GM21381 (cell line): ENCODE measurements around the gene MKRN1.
"Not testable (repeated sequence)": the region's sequence is repeated elsewhere in the genome, so short reads cannot be mapped to it uniquely, and the experiment has no call there.

ENCODE experiments used
- ATAC-seq: cut with Tn5 transposase; IDR thresholded peaks from one replicate; pipeline ENCODE4 v1.9.1; 2021; ENCODE audit warnings: mild to moderate bottlenecking, moderate library complexity; ENCODE audit not compliant: unreplicated experiment

MKRN1 gene

DNA sequence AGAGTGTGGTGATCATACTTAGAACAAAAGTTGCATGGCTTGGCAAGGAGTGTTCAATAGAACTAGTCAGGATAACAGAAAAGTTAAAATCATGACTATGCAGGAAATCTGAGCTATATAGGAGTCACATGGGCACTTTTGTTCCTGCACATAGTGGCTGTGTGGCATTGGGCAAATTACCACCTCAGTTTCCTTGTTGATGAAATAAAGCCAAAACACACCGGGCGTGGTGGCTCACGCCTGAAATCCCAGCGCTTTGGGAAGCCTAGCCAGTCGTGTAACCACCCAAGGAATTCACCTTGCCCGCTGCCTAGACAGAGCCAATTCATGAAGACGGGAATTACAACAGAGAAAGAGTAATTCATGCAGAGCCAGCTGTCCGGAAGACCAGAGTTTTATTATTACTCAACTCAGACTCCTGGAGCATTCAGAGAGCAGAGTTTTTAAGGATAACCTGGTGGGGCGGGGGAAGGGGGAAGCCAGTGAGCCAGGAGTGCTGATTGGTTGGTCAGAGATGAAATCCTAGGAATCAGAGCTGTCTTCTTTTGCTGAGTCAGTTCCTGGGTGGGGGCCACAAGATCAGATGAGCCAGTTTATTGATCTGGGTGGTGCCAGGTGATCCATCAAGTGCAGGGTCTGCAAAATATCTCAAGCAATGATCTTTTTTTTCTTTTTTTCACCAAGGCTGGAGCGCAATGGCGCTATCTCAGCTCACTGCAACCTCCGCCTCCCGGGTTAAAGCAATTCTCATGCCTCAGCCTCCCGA lies 6.4 kb upstream of the MKRN1 start:
- ATAC-seq = no peak

DNA sequence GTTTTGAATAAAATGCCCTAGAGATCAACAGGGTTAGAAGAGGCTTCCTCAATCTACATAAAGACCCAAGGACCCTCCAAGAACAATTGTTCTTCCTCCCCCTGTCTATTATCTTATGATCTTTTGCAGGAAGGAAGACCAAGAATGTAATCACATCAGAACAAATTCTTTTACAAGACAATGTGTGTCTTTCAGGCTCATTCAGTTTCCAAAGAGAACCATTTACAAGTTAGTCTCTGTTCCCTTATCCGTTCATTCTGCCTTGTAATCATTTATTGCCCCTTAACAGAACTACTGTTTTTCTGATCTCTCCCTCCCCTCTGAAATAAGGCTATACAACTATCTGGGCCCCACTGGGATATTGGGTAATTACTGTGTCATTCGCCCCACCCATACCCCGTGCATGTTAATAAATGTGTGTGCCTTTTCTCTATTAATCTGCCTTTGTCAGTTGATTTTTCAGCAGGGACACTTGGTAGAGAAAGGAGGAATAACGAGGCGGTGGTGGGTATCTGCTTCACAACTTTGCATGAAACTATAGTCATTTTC lies 5.7 kb upstream of the MKRN1 start:
- ATAC-seq = no peak

DNA sequence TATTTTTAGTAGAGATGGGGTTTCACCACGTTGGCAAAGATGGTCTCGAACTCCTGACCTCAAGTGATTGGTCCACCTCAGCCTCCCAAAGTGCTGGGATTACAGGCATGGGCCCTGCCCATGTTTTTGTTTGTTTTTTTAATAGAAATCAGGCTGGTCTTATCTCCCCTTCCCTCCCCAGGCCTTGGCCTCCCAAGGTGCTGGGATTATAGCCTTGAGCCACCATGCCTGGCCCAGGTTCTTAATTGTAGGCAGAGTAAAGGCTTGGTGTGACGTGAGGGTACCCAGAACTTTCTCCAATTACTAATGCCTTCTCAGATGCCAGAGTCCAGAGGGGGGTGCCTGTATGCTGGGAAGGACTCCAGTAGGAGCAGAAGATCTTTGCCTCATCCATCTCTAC lies 5.2 kb upstream of the MKRN1 start:
- no peak for ATAC-seq

- no peak for ATAC-seq
These were observed 407 bp upstream of the MKRN1 start for GRCh38 chr7:140479739-140480084.

DNA sequence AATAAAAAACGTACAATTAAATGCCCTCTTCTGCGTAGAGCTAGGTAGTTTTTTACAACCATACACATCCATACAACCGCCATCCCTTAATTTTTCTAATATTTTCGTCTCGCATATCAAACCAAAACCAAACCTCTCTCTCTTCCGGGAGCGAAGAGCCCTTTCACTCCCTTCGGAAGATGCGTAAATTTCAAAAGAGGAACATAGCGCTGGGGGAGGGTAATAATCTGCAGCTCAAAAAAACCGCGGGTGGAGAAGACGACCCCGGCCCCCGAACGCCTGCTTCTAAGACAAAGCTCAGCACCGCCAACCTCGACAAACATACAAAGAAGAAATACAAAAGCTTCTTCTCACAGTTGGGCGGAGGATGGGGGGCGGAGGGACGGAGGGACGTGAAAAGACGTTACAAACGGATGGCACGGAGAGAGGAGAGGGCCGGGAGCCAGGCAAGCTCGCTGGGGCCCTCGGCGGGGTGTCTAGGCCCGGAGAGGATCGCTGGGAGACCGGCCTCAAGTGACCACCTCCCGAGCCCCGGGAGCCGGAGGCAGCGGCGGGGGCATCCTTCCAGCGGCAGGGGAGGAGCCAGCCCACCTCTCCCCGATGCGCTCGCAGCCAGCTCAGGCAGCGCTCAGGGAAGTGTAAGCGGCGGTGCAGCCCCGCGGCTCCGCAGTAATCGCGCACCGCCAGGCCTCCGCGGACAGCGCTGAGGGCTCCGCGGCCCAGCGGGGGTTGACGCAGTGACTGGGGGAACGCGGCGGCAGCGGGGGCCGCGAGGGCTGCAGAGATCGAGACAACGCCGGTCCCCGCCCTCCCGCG lies 851 bp downstream of the MKRN1 start:
- ATAC-seq = peak; percentile 21

DNA sequence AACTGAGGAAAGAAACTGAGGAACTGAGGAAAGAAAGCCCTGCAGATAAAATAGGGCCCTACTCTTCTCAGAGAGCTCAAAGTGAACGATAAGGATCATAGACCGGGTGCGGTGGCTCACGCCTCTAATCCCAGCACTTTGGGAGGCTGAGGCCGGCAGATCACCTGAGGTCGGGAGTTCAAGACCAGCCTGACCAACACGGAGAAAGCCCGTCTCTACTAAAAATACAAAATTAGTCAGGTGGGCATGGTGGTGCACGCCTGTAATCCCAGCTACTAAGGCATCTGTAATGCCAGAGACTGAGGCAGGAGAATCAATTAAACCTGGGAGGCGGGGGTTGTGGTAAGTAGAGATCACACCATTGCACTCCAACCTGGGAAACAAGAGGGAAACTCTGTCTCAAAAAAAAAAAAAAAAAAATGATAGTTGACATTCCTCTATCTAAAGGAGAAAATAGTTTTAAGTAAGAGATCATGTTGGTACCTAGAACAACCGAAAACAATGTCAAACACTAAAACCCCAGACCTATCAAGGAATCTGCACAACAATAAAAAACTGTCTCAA lies 2.5 kb downstream of the MKRN1 start:
- ATAC-seq = no peak

DNA sequence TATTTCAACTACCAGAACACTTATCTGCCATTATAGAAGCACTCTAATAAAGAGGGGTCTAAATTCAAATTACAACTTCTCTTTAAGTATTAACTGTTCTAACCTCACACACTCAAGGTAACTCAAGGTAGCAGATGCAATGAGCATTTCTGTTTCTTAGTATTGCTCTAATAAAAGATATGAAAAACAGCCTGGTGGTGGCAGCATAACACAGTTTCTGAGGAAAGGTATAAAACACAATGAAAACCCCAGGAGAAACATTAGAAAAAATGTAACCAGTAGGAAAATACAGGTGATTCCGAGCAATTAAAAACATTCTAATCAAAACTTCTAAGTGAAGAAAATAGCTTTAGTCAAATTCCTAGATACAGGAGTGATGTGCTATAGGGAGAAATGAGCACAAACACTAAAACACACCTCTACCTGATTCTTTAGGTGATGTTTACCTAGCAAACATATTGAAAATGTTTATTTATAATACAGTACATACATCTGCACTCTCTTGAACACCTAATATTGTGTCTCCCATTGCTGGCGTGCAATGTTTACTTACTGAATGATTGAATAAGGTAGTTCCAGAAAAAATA lies 3.5 kb downstream of the MKRN1 start:
- ATAC-seq = no peak

- ATAC-seq = no peak
These were observed 16.2 kb downstream of the MKRN1 start for GRCh38 chr7:140463111-140463510.

- ATAC-seq = no peak
These were observed 20.4 kb downstream of the MKRN1 start for GRCh38 chr7:140458916-140459315.

- ATAC-seq = no peak
These were observed 21.1 kb downstream of the MKRN1 start for GRCh38 chr7:140458201-140458600.

- ATAC-seq = no peak
These were observed 22.7 kb downstream of the MKRN1 start for GRCh38 chr7:140456551-140457051.

GRCh38 chr7:140455743-140456142 lies 23.6 kb downstream of the MKRN1 start:
- ATAC-seq = no peak

DNA sequence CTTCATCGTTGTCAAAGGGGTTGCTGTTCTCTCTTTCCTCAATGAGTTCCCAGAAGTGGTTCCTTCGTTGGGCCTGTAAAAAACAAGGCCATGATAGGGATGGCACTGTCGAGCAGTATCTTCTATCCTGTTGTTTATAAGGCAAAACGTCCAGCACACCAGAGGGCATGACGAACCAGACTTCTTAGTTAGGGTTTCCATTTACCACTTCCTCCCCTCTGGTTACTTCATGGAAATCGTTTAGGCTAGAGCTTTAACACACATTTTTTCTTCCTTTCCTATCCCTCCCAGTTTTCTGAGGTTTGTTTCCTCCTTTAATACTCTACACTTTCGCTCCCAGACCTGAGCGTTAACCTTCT lies 24.7 kb downstream of the MKRN1 start:
- no peak for ATAC-seq

DNA sequence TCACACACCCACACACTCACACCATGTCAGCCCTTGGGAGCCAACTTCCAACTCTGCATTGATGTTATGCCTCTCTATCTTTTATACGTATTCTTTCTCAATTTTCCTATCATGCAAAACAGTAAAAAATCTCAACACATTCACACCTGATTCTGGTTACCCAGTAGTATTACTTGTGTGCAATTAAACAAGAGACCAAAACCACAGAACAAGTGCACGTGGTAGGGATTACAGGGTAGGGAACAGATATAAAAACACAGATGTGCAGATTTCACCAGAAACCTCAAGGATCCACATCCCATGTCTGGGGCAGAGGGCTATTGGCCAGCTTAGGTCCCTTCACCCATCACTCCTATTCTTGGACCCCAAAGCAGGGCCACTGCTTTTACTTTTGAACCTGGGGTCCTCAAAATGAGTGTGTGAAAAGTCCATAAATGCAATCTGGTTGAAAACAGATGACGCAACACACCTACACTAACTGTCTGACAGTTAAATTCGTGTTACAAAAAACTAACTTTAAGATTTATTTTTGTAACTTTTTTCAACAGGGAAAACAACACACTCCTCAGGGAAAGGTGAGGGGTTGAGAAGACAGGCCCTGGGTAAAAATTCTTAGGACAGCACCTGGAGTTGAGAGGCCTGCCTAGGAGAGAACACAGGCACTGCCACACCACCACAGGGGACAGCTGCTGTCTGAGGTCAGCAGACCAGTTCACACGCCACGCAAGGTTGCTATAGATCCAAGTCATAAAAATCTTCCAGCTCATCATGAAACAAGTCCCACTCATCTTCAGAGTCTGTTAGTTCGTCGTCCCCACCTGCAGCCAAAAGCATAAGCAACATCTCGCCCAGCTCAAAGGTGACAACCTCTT lies 25.3 kb downstream of the MKRN1 start:
- ATAC-seq = not testable (repeated sequence)

DNA sequence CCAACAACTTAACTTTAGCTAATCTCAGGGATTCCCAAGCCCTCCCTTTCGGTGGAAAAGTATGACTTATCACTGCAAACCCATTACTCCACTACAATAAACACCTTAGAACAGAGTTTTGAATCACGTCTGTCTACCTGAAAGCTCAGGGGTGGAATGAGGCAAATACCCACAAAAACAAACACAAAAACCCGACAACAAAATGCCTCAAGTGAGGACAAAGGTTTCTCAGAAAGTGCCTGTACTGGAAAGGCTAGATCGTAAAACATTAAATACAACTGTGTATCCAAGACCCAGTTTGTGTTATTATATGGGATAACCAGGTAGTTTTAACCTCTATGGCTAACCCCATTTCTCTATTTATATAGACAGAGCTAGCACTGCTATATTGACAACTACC lies 26.0 kb downstream of the MKRN1 start:
- no peak for ATAC-seq

GRCh38 chr7:140451716-140452115 lies 27.6 kb downstream of the MKRN1 start:
- ATAC-seq = no peak

GRCh38 chr7:140448781-140449480 lies 30.4 kb downstream of the MKRN1 start:
- no peak for ATAC-seq

DNA sequence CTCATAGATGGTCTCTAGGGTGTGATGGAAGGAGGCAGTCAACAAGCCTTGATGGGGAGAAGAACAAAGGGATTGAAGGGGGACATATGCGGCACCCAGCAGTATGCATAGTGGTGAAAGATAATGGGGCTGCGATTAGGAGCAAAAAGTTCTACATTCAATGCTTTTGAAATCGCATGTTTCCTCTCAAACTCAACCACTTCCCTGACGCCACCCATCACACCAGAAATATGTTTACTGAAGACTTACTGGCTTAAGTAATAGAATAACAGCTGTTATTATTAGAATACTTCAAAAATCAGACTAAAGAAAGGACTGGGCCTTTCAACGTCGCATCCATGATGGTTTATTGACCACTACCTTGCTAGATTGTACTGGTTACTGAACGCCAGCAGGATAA lies 31.5 kb downstream of the MKRN1 start:
- ATAC-seq = no peak

GRCh38 chr7:140446467-140446866 lies 32.8 kb downstream of the MKRN1 start:
- no peak for ATAC-seq

DNA sequence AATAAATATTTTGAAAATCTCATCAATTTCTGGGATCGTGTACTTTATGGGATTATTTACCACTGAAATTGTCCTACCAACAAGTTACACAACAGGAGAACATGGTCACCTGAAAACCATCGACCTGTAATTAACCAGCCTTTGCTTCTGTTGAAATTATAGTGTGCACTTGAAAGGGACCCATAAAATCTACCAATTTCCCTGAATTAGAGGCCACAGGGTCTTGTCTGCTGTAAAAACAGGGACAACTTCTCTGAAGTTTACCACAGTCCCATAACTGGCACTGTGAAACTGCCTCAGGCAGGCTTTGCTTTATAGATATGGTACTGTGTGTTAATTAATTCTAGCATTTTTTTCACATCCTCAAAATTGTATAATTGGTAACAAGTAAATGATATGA lies 37.8 kb downstream of the MKRN1 start:
- no peak for ATAC-seq
